H1 (cell line): ENCODE measurements around the gene MRPL27. TPM values are rescaled to one million over a fixed set of nuclear protein-coding genes. Genes with fewer than 3 reads are reported as not detected.

ENCODE experiments used
- CTCF ChIA-PET: fragments of 300-600 bp; sonication (Branson Sonifier 250); formaldehyde crosslinking; loops from one replicate; lab custom pipeline; 2021; ENCODE audit not compliant: partially characterized antibody; lab: Charles Lee
- POLR2A ChIA-PET: fragments of 300-600 bp; sonication (Branson Sonifier 250); formaldehyde crosslinking; loops from one replicate; lab custom pipeline; 2021; ENCODE audit warnings: inconsistent platforms; ENCODE audit not compliant: partially characterized antibody; lab: Charles Lee
- DNase-seq, 2 experiments: peaks; one replicate each; pipeline versions ENCODE4 v3.0.0 to v3.0.0-alpha.2; 2010 to 2022; ENCODE audit warnings: low spot score in 2 of 2, low read depth in 1 of 2, mixed read lengths in 1 of 2
- FAIRE-seq: peaks from 2 replicates; lab custom pipeline; 2011; peaks lifted over from hg19 to GRCh38; lab: Jason Lieb, UNC
- H2AFZ ChIP-seq: 2 replicates; pipeline ENCODE4 v1.8.1; 2012; ENCODE audit warnings: low read length, inconsistent platforms
- H2AK5ac ChIP-seq: 2 replicates; pipeline ENCODE4 v1.6.1; 2013; ENCODE audit warnings: low read depth, low read length
- H2BK120ac ChIP-seq: replicated peaks from 2 replicates; pipeline ENCODE3; 2013; ENCODE audit warnings: low read depth, low read length, inconsistent platforms
- H2BK12ac ChIP-seq: 2 replicates; pipeline ENCODE4 v1.6.1; 2013; ENCODE audit warnings: low read depth, low read length
- H2BK15ac ChIP-seq: 2 replicates; pipeline ENCODE4 v1.6.1; 2013; ENCODE audit warnings: low read length
- H2BK20ac ChIP-seq: 2 replicates; pipeline ENCODE4 v1.6.1; 2013; ENCODE audit warnings: low read length
- H2BK5ac ChIP-seq: 2 replicates; pipeline ENCODE4 v1.6.1; 2013; ENCODE audit warnings: low read depth, low read length
- H3K14ac ChIP-seq: 2 replicates; pipeline ENCODE4 v1.6.1; 2013; ENCODE audit warnings: inconsistent platforms; ENCODE audit not compliant: insufficient read length
- H3K18ac ChIP-seq: 2 replicates; pipeline ENCODE4 v1.6.1; 2013; ENCODE audit warnings: low read length; ENCODE audit errors: extremely low read depth
- H3K23ac ChIP-seq: 2 replicates; pipeline ENCODE4 v1.6.1; 2013; ENCODE audit warnings: inconsistent platforms; ENCODE audit not compliant: insufficient read length
- H3K23me2 ChIP-seq: 2 replicates; pipeline ENCODE4 v1.6.1; 2013; ENCODE audit warnings: low read depth, low read length
- H3K27ac ChIP-seq: 2 replicates; pipeline ENCODE4 v1.6.1; 2011; ENCODE audit warnings: low read depth, low read length, inconsistent platforms
- H3K27me3 ChIP-seq, 4 experiments: replicated peaks in 1 of 4; 1 replicate in 1 of 4; 2 replicates in 3 of 4; pipeline versions ENCODE4 v1.6.1 to v1.8.1; 2011 to 2013; ENCODE audit warnings: low read length in 3 of 4, mild to moderate bottlenecking in 3 of 4, inconsistent platforms in 2 of 4, mixed read lengths in 2 of 4, moderate library complexity in 1 of 4; ENCODE audit not compliant: control insufficient read depth in 3 of 4, insufficient read depth in 3 of 4; ENCODE audit errors: extremely low read depth in 1 of 4
- H3K36me3 ChIP-seq, 4 experiments: 2 replicates each; pipeline versions ENCODE4 v1.6.1 to v1.8.1; 2011 to 2013; ENCODE audit warnings: mild to moderate bottlenecking in 4 of 4, low read length in 3 of 4, moderate library complexity in 2 of 4, control low read depth in 1 of 4, inconsistent platforms in 1 of 4; ENCODE audit not compliant: insufficient read depth in 4 of 4, control insufficient read depth in 2 of 4
- H3K4ac ChIP-seq: replicated peaks from 2 replicates; pipeline ENCODE3; 2013; ENCODE audit warnings: low read length, low read depth, mixed read lengths, inconsistent platforms; ENCODE audit not compliant: insufficient read length
- H3K4me1 ChIP-seq, 4 experiments: replicated peaks in 1 of 4; 1 replicate in 1 of 4; 2 replicates in 3 of 4; pipeline versions ENCODE4 v1.6.1 to v1.8.1; 2011 to 2013; ENCODE audit warnings: low read length in 3 of 4, inconsistent platforms in 2 of 4, mixed read lengths in 1 of 4; ENCODE audit not compliant: insufficient read depth in 4 of 4, control insufficient read depth in 3 of 4
- H3K4me2 ChIP-seq, 2 experiments: 2 replicates each; pipeline versions ENCODE4 v1.6.1 to v1.8.1; 2011 to 2013; ENCODE audit warnings: low read depth in 2 of 2, low read length in 2 of 2, control low read depth in 1 of 2, inconsistent platforms in 1 of 2, mild to moderate bottlenecking in 1 of 2; ENCODE audit not compliant: insufficient read depth in 1 of 2
- H3K4me3 ChIP-seq, 4 experiments: fragments of 200-600, 300-600 bp in 1 of 4; sonication (generic), shearing (Covaris generic), sonication (Bioruptor Twin) in 1 of 4; 2 replicates each; pipeline versions ENCODE4 v1.5.1 to v1.8.1; 2011 to 2016; ENCODE audit warnings: low read length in 4 of 4, low read depth in 3 of 4, control low read depth in 2 of 4, inconsistent platforms in 2 of 4, mild to moderate bottlenecking in 2 of 4, mixed read lengths in 1 of 4, moderate library complexity in 1 of 4; ENCODE audit not compliant: insufficient read depth in 2 of 4; ENCODE audit errors: extremely low read depth in 1 of 4
- H3K56ac ChIP-seq: replicated peaks from 2 replicates; pipeline ENCODE3; 2013; ENCODE audit warnings: low read depth, mild to moderate bottlenecking, mixed read lengths, low read length, inconsistent platforms; ENCODE audit not compliant: insufficient read length
- H3K79me1 ChIP-seq: 2 replicates; pipeline ENCODE4 v1.6.1; 2013; ENCODE audit warnings: low read depth, low read length, control low read depth
- H3K79me2 ChIP-seq, 2 experiments: 2 replicates each; pipeline versions ENCODE4 v1.6.1 to v1.8.1; 2012 to 2013; ENCODE audit warnings: low read length in 2 of 2, mild to moderate bottlenecking in 2 of 2, inconsistent platforms in 1 of 2; ENCODE audit not compliant: insufficient read depth in 2 of 2, control insufficient read depth in 1 of 2
- H3K9ac ChIP-seq, 4 experiments: replicated peaks in 1 of 4; 1 replicate in 1 of 4; 2 replicates in 3 of 4; pipeline versions ENCODE4 v1.6.1 to v1.8.1; 2011 to 2013; ENCODE audit warnings: low read depth in 3 of 4, low read length in 3 of 4, control low read depth in 2 of 4, mild to moderate bottlenecking in 2 of 4, moderate library complexity in 2 of 4, inconsistent platforms in 1 of 4; ENCODE audit errors: extremely low read depth in 1 of 4
- H3K9me3 ChIP-seq, 2 experiments: 2 replicates each; pipeline versions ENCODE4 v1.6.1 to v1.8.1; 2012 to 2013; ENCODE audit warnings: mild to moderate bottlenecking in 2 of 2, moderate library complexity in 2 of 2, control low read depth in 1 of 2, inconsistent platforms in 1 of 2, low read depth in 1 of 2, low read length in 1 of 2, mixed read lengths in 1 of 2; ENCODE audit not compliant: insufficient read depth in 2 of 2
- H4K20me1 ChIP-seq, 2 experiments: replicated peaks in 1 of 2; 2 replicates each; pipeline versions ENCODE3 to v1.8.1; 2011 to 2013; ENCODE audit warnings: inconsistent platforms in 2 of 2, low read length in 2 of 2, mild to moderate bottlenecking in 1 of 2; ENCODE audit not compliant: insufficient read depth in 2 of 2, control insufficient read depth in 1 of 2
- H4K5ac ChIP-seq: 2 replicates; pipeline ENCODE4 v1.6.1; 2013; ENCODE audit warnings: low read length, low read depth, mixed read lengths, inconsistent platforms; ENCODE audit not compliant: insufficient read length
- H4K8ac ChIP-seq: 2 replicates; pipeline ENCODE4 v1.8.0; 2013; ENCODE audit warnings: mild to moderate bottlenecking, moderate library complexity, low read length, inconsistent platforms; ENCODE audit not compliant: insufficient read depth; ENCODE audit errors: extremely low read depth
- H4K91ac ChIP-seq: replicated peaks from 2 replicates; pipeline ENCODE3; 2013; ENCODE audit warnings: low read length, mixed read lengths, inconsistent platforms; ENCODE audit not compliant: insufficient read length
- CBX8 ChIP-seq: fragments of 300-800, 300-1000 bp; sonication (generic); IDR thresholded peaks from 2 replicates; pipeline ENCODE4 v1.7.1; 2016; ENCODE audit warnings: low read depth, low read length, borderline replicate concordance
- FOSL1 ChIP-seq: IDR thresholded peaks from 2 replicates; pipeline ENCODE4 v1.6.1; 2011; ENCODE audit warnings: mild to moderate bottlenecking, low read depth, low read length, moderate library complexity; ENCODE audit not compliant: insufficient read depth
- GTF2F1 ChIP-seq: IDR thresholded peaks from 2 replicates; pipeline ENCODE4 v1.6.1; 2012; ENCODE audit warnings: low read depth, low read length, improper control_type of control experiment, borderline replicate concordance
- JUN ChIP-seq: IDR thresholded peaks from 2 replicates; pipeline ENCODE4 v1.6.1; 2011; ENCODE audit warnings: low read depth, mild to moderate bottlenecking, improper control_type of control experiment, low read length
- JUND ChIP-seq: IDR thresholded peaks from 2 replicates; pipeline ENCODE4 v1.6.1; 2011; ENCODE audit warnings: mild to moderate bottlenecking, improper control_type of control experiment, low read length
- SUZ12 ChIP-seq: fragments of 200-600 bp; sonication (generic); IDR thresholded peaks from 2 replicates; pipeline ENCODE4 v1.6.1; 2012; ENCODE audit warnings: mild to moderate bottlenecking, inconsistent platforms, low read length, moderate library complexity, mixed read lengths
- WGBS, 2 experiments: shearing (Covaris generic) in 1 of 2; methylation state at CpG; one replicate each; pipeline versions ENCODE4 v1.1.6 to v1.1.7; 2013 to 2015; ENCODE audit warnings: low lambda C conversion rate in 2 of 2, mixed read lengths in 2 of 2, inconsistent platforms in 1 of 2, low coverage in 1 of 2, missing lambda C conversion rate in 1 of 2; ENCODE audit not compliant: insufficient replicate concordance in 2 of 2, insufficient coverage in 1 of 2, insufficient read length in 1 of 2; ENCODE audit errors: extremely low coverage in 1 of 2, missing lambda C conversion rate in 1 of 2; 5-methylcytosine and 5-hydroxymethylcytosine counted together
- polyA plus RNA-seq, 7 experiments: library from polyadenylated mRNA; depleted of rRNA in 3 of 7; stranded (reverse) in 5 of 7; unstranded in 2 of 7; fragments of >200 nt in 5 of 7; fragments of 200-250 nt in 2 of 7; gene quantifications; 1 replicate in 5 of 7; 2 replicates in 1 of 7; 4 replicates in 1 of 7; pipeline versions ENCODE4 v1.2.1 to v1.2.3, GENCODE V29; 2011 to 2013; ENCODE audit warnings: missing spikeins in 2 of 7, mixed read lengths in 2 of 7
- total RNA-seq: library from RNA; stranded (reverse); fragmentation: NEBNext Ultra II Directional; extraction: Animal tissue kit (Norgen Biotek cat#: 25700); gene quantifications from 2 replicates; pipeline ENCODE4 v1.2.1, GENCODE V29; 2021

Gene MRPL27
- total and polyA plus RNA-seq, 2 of the 8 experiments (the other 6 are each of a cell fraction or from before 2014, with no cell fraction given) = 75.6 to 135 TPM

- FAIRE-seq (no peak), DNase-seq (no peak)
- H4K20me1 ChIP-seq = peaks cover 4 to 20% of the 10 kb centered on the region in 2 experiments
- no peak overlapping the region for H3K9ac ChIP-seq
- peaks cover 7% of the 10 kb centered on the region; the same call in 1 of the 2 replicates for H3K23me2 ChIP-seq
- H3K14ac ChIP-seq = no peak overlapping the region
- H3K9me3 ChIP-seq = no peaks in the 10 kb centered on the region
- WGBS, 2 experiments = 91% methylated on average over 6 of the region's 6 CpGs; no CpG with 5 or more reads in 1 of the 2 experiments
- CTCF ChIA-PET = interaction anchor here (1.4 to 3.5 kb wide), 3 partner anchors 11 to 39 kb away, joined by 4 to 30 read pairs (median 4); no protein-coding TSS in a partner anchor
- H3K23ac ChIP-seq = no peak overlapping the region
- no peak overlapping the region for H2BK120ac ChIP-seq
- H2AFZ ChIP-seq = no peak overlapping the region
- POLR2A ChIA-PET = interaction anchor here (1.1 to 27.4 kb wide), 4 partner anchors 10 to 25 kb away, joined by 3 to 313 read pairs (median 5); partner anchors contain the start of genes EME1 and MRPL27
- no peak overlapping the region for H2AK5ac ChIP-seq
- no peak overlapping the region for H3K4ac ChIP-seq
- no peak overlapping the region for H2BK12ac ChIP-seq
- no peak overlapping the region for H4K91ac ChIP-seq
- H2BK15ac ChIP-seq = no peak overlapping the region
- peaks cover 5% of the 10 kb centered on the region for H3K79me1 ChIP-seq
- H3K27me3 ChIP-seq = no peaks in the 10 kb centered on the region
- no peak overlapping the region for H3K27ac ChIP-seq
- no peaks in the 10 kb centered on the region; a peak in 3 of 7 replicates for H3K4me1 ChIP-seq
- no peak overlapping the region for H3K4me3 ChIP-seq
- no peak overlapping the region for H4K8ac ChIP-seq
- H2BK20ac ChIP-seq = no peak overlapping the region
- H3K4me2 ChIP-seq = no peak overlapping the region
- TF ChIP-seq JUN (no peak), CBX8 (no peak), JUND (no peak), SUZ12 (no peak), FOSL1 (no peak), GTF2F1 (no peak)
- TF ChIP-seq, all 59 proteins: peak for 0
- Histone ChIP-seq H3K36me3 (peaks cover 44 to 64% (median 62%) of the 10 kb centered on the region in 4 experiments), H3K56ac (no peak overlapping the region), H4K5ac (no peak overlapping the region), H3K79me2 (peaks cover 0 to 18% of the 10 kb centered on the region in 2 experiments; a peak in 3 of 4 replicates), H3K18ac (no peak overlapping the region), H2BK5ac (no peak overlapping the region)
Measured at GRCh38 chr17:50392621-50393020, 19.6 kb upstream of the MRPL27 start.
